Cardiac septum (tissue), 1 donor: ENCODE data around the gene LRRC4B. TPM values are rescaled to one million over a fixed set of nuclear protein-coding genes. Genes with fewer than 3 reads are reported as not detected.
A peak's percentile ranks its signal among the peaks of the same experiment; 100 is the strongest.
"Not testable (repeated sequence)": the region's sequence is repeated elsewhere in the genome, so short reads cannot be mapped to it uniquely, and the experiment has no call there.

Source experiments
- DNase-seq: peaks from one replicate; pipeline ENCODE4 v3.0.0-alpha.2; 2020; ENCODE audit warnings: low spot score
- intact Hi-C: fragments of 100-400 bp; cut with DNase I; formaldehyde crosslinking; loops from one replicate; pipeline ENCODE4 v1.14.0; 2022
- total RNA-seq: library from RNA; stranded (reverse); fragmentation: NEBNext Ultra II Directional; extraction: Animal tissue kit (Norgen Biotek cat#: 25700); gene quantifications from one replicate; pipeline ENCODE4 v1.2.1, GENCODE V29; 2021
- donor health status: DM: no; HTN: no; CAD: no.

The LRRC4B gene
- total RNA-seq, 1 donor from 2014 or later: 0.81 TPM

DNA sequence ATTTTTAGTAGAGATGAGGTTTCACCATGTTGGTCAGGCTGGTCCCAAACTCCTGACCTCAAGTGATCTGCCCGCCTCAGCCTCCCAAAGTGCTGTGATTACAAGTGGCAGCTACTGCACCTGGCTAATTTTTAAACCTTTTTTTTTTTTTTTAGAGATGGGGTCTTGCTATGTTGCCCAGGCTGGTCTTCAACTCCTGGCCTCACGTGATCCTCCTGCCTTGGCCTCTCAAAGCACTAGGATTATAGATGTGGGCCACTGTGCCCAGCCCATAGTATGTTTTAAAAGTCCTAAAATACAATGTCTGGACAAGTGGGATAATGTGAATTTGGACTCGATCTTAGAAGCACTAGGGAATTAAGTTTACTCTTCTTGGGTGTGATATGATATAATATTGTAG is 8.5 kb upstream of the LRRC4B start:
- intact Hi-C loops, DNase-seq: not testable (repeated sequence)

DNA sequence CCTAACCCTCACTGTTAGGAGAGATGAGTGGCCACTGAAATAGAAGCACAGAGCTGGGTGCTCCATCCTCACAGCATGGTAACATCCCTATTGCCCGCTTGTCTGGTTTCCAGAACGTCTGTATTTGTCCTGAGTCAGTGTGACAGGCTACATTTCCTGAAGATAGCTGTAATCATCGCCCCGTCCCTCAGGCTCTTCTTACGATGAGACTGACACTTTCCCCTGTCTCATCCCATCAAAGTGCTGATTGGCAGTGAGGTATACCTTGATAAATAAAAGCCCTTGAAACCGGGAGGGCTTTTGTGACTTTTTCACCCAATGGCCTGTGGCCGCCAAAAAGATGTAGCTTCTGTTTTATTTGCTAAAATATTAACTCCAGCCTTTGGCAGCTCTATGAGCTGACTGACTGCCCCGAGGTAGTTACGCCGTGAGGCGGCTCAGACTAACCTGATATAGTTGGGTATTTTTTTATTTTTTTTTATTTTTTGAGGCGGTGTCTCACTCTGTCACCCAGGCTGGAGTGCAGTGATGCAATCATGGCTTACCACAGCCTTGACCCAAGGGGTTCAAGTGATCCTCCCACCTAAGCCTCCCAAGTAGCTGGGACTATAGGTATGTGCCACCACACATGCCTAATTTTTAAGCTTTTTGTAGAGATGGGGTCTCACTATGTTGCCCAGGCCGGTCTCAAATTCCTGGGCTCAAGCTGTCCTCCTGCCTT is 5.7 kb upstream of the LRRC4B start:
- no peak for DNase-seq
- intact Hi-C loops: no loop called here

DNA sequence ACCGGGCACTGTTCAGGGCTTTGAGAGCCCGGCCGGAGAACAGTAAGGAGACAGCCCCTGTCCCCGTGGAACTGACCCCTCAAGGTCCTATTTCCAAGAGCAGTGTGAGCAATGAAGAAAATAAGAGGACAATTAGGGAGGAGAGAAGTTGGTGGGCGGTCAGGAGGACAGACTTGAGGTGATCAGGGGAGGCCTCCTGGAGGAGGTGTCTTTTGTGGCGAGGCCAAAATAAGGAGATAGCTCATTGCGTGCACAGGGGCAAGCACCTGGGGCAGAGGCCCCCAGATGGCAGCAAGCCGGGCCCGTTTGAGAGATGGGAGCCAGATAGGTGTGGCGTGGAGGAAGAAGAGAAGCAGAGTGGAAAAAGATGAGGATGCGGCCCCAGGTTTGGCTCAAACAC is 2.8 kb upstream of the LRRC4B start:
- intact Hi-C loops: no loop called here
- DNase-seq: no peak

DNA sequence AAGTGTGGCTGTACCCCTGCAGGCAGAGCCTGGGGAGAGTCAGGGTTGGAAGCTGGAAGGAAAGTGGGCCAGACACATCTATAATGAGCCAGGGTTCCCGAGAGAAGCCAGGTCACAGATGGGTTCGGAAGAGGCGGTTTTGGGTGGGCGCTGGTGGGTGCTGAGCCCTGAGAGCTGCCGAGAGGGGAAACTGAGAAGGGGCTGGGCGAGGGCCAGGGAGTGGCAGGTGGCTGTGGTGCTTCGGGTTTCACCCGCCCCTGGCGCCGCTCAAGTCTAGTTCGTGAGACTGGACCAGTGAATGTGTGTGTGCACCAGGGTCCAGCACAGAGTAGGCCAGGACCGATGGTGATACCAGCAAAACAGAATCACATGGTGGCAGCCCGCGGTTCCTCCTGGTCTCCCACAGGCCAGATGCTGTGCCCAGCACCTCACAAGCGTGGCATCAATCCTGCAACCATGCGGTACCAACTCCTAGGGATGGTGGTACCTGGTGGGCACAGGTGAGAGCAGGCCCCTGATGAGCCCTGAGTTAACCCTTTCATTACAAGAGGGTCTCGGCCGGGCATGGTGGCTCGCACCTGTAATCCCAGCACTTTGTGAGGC is 1.8 kb upstream of the LRRC4B start:
- DNase-seq: no peak
- intact Hi-C loops: no loop called here

DNA sequence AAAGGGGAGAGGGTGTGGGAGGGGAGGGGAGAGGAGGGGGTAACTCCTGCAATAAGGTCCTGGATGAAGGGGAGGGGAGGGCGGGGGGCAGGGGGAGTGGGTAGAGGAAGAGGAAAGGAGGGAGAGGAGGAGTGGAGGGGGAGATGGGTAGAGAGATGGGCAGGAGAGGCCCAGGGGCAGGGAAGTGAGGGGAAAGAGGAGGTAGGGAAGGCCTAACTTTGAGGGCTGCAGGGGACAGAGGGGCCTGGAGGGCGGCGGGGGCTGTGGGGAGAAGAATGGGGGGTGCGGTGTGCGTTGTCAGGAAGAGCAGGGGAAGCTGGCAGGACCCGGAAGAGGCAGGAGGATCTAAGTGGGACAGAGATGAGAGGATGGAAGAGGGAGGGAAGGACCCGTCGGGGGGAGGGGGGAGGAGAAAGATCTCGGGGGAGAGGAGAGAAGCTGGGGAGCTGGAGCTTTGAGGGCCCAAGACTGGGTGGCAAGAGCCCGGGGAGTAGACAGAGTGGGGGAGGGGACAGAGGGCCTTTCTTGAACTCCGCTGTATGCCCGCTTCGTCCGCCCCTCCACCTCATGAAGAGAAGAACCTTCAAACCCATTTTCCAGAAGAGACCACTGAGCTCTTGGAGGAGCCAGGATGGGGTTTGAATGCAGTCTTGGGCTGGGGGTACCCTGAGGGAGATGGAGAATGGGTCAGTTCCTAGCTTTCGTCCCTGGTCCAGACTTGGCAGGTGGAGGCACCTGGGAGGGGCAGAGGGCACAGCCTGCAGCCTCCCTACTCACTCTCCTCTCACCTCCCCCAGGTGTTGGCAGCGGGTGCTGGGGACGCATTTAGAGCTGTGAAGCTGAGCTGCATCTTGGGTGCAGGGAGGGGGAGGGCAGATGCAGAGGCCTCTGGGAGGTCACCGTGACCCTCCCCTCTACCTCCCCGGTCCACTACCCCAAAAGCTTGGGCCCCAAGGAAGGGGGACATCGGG is 778 bp upstream of the LRRC4B start:
- no peak for DNase-seq
- intact Hi-C loops: no loop called here

DNA sequence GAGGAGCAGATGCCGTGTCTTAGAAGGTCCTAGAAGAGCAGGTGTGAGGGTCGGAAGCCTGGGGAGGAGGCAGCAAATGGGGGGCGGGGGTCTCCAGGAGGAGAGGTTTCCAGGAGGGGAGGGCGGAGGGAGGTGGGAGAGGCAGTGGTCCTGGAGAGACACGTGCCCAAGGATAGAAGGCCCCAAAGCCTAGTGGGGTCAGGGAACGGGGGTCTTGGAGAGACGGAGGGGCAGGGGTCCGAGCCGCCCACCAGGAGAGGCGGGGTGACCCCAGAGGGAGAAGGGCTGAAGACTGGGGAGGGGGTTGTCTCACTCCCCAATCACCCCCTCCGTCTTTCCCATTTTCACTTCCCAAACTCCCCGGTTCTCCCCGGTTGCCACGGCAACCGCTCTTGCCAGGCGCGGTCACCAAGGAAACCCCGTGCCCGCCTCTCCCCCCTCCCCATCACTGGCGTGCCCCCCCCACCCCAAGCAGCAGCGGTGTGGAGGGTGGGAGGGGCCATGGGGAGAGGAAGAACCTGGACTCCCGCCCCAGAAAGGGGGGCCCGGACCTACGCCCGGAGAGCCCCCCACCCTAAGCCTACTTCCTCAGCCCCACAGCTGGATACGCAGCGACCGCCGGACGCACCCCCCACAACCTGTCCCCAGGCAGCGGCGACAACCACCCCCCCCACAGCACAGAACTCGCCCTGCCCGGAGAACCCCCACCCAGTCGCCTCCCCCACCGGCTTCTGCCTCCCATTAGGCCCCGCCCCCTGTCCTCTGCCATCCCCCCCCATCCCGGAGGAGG is 988 bp downstream of the LRRC4B start:
- no peak for DNase-seq
- intact Hi-C loops: no loop called here

DNA sequence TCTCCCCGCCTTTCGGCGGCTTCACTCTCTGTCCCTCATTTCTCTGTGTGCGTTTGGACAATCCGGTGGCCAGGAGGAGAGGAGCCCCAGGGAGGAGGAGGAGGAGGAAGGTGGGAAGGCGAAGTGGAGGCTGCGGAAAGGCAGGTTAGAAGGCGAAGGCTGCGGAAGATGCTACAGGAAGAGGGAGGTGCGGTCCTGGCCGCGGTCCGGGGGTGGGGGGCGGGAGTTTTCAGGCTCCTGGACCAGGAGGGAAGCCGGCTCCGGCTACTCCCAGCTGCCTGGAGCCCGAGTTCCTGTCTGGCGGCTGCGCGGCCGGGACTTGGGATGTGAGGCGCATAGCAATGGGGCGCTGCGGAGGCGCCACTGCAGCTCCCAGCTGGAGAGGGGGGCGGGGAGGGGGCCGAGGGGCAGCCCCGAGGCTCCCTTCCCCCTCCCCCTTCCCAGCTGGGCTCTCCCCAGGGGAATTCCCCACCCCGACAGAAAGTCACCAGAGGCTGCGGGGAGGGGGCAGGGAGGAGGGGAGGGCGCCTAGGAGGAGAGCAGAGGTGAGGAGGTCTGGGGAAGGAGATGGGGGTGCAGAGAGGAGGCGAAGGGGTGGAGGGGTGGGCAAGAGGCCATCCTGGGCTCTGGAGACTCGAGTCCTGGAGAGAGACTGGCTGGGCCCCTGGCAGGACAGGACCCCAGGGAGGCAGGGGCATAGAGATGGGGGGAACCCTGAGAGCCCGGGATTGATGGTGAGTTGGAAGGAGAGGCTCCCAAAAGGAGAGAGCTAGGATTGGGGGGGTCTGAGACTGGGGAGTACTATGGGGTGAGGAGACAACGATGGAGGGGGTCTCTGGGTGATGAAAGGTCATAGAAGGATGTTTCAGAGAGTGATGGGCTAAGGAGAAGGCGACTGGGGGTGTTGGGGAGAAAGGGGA is 2.0 kb downstream of the LRRC4B start:
- no peak for DNase-seq
- intact Hi-C loops: no loop called here

DNA sequence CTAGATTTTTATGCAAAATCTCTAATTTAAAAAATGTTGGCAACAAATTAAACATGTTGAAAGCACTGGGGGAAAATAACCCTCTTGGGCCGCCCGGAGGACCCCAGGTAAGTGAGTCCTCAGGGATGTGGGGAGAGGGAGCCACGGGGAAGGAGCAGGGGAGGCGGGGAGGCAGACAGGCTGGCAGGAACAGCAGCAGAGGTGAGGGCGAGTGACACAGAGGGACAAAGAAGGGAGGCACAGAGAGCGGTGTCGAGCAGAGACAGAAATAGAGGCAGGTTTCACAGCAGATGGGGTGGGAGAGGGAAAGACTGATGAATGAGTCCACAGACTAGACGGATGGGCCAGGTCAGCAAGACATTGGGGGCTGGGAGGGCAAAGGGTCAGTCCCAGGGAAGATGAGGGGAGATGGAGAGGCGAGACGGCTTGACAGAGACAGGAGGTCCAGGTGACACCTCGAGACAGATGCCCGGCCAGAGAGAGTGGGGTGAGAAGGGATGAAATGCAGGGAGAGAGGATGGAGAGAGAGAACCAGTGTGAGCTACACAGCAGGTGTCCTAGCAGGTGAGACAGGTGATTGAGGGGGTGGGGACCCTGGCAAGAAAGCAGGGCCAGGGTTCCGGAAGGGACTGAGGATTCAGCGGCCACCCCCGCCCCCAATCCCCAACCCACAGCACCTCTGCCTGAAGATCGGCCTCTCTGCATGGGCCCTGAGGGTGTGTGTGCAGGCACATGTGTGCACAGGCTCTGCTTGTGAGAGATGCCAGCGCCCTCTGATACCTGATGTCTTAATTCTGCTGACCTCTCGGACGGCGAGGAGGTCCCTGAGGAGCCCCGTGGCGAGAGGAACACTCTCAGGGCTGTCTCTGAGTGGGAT is 3.8 kb downstream of the LRRC4B start:
- intact Hi-C loops: no loop called here
- DNase-seq: no peak

DNA sequence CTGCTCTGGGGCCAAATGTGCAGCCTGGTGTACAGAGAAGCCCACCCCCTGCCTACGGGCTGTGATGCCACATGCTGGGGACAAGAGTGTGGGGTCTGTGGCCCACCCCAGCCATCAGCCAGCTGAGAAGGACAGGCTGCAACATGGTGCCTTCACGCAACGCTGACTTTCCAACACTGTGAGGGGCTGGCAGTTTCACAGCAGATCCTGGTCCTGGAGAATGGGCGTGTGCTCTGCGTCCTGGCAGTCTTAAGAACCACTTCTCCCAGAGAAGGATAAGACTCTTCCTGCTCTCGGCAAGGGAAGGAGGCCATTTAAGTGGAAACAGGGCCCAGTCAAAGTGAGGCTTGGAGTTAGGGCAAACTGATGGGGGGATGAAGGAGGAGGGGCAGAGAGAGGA is 4.6 kb downstream of the LRRC4B start:
- no peak for DNase-seq
- intact Hi-C loops: no loop called here

DNA sequence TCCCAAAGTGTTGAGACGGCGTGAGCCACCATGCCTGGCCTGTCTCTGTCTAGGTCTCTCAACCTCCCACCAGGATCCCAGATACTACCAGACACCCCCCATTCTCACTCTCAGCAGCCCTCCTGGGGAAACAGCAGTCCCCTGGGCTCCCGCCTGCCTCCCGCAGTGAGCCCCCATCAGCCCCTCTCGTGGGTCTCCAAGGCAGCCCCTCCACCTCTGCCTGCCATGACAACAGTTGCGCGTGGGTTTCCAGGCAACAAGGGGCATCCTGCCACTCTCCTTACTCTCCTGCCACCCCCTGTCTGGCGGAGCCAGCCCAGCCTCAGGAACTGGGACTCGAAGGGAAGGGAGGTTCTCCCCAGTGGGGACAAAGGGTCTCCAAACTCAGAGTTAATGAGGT is 5.2 kb downstream of the LRRC4B start:
- no peak for DNase-seq
- intact Hi-C loops: no loop called here

DNA sequence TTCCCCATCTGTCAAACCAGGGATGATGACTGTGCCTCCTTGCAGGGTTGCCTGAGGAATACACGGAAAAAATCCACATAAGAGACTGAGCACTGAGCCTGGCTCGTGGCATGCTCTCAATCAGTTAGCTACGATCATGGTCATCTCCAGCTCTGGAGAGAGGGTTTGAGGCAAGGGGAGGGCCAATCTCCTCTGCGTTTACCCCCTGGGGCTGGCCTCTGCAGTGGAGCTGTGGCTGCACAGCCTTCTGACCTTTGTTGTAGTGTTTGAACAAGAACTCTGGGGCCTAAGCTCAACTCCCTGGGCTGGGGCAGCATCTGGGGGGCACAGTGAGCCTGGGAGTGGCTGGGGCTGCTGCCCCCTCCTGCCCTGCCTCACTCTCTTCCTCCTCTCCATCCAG is 5.9 kb downstream of the LRRC4B start:
- intact Hi-C loops: no loop called here
- DNase-seq: no peak

DNA sequence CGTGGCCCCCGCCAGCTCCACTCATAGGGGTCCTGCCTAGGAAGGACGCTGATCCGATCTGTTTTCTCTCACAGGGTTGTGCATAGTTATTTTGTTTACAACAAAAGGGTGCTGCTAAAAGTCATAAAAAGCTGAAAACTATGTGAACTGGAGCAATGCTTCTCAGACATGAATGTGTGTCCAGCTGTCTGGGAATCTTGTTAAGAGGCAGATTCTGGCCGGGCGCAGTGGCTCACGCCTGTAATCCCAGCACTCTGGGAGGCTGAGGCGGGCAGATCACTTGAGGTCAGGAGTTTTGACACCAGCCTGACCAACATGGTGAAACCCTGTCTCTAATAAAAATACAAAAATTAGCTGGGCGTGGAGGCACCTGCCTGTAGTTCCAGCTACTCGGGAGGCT is 8.6 kb downstream of the LRRC4B start:
- DNase-seq: no peak
- intact Hi-C loops: loop anchor here (10.0 kb wide), 1 partner anchor 195 kb away; the partner anchor contains the start of gene NAPSA

DNA sequence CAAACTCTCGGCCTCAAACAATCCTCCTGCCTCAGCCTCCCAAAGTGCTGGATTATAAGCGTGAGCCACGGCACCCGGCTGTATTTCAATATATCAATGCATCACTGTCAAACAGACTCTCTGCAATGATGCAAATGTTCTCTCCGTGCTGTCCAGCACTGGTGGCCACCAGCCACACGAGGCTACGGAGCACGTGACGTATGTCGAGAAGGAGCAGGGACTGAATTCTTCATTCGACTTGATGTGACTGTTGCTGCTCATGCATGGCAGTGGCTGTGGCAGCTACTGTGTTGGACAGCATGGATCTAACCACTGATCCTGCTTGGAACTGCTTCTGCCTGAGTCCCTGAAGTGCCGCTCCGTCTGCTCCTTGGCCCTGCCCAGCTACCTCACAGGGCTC is 9.8 kb downstream of the LRRC4B start:
- intact Hi-C loops: loop anchor here (10.0 kb wide), 1 partner anchor 194 kb away; the partner anchor contains the start of gene NAPSA
- no peak for DNase-seq

DNA sequence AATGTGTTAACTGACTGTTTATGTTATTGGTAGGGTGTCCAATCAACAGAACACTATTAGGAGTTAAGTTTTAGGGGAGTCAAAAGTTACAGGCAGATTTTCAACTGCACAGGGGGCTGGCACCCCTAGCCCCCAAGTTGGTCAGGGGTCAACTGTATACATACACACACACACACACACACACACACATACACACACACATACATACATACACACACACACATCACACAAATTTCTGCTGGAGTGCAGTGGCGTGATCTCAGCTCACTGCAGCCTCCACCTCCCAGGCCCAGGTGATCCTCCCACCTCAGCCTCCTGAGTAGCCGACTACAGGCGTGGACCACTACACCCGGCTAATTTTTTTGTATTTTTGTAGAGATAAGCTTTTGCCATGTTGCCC is 10.2 kb downstream of the LRRC4B start:
- intact Hi-C loops: loop anchor here (10.0 kb wide), 1 partner anchor 193 kb away; the partner anchor contains the start of gene NAPSA

DNA sequence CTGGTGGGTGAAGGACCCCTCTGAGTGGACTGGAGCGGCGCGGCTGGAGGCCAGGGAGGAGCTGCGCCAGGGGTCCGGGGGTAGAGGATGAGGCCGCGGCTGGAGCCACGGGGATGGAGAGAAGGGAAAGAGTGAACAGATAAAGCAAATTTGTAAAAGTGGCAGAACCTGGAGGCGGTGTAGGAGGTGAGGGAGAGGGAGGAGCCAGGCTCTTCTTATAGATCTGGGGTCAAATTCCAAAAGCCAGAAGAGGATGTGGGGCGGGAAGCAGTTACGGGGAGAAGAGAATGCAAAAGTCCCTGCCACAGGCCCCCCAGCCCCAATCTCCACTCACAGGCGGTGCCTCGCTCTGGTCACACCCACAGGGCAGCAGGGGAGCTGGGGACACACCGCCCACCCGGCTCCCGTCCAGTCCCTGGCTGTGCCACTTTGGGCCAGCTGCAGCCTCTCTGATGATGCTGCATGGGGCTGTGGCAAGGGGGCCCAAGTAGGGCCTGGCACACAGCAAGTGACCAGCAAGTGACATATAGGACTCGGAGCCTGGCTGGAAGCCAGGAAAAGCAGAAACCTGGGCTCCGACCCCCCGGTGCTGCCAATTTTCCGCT is 11.1 kb downstream of the LRRC4B start:
- intact Hi-C loops: loop anchor here (10.0 kb wide), 1 partner anchor 192 kb away; the partner anchor contains the start of gene NAPSA
- DNase-seq: no peak

More for the DNA sequence above, 10.2 kb downstream of the LRRC4B start:
- DNase-seq: no peak

DNA sequence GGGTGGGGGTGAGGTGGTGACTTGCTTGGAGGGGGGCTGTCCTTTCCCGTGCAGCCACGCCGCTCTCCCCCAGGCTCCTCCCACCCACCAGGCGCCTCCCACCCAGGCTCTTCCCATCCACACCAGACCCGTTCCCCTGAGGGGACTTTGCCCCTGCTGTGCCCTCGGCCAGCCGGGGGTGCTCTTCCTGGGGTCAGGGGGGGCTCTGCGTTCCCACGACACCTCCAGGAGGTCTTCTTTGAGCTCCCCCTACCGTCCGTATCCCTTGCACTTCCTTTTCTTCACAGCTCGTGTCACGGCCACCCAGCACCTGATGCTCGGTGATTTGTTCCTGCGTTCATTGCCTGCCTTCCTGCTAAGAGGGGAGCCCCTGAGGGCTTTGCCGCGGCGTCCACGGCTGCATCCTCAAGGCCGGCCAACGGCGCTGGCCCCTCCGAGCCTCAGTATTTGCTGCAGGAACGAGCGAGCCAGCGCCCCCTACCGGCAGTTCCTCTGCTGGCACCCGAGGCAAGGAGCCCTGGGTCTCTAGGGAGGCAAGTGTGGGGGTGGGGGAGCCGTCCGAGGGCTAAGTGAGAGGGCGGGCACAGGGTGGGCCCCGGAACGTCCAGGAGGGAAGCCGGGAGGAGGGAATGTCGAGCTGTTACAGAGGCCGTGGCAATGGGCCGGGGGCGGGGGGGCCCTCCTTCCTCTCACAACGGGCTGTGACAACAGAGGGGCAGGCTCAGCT is 11.8 kb downstream of the LRRC4B start:
- DNase-seq: peak; percentile 87

More for the DNA sequence above, 11.8 kb downstream of the LRRC4B start:
- intact Hi-C loops: loop anchor here (10.0 kb wide), 1 partner anchor 192 kb away; the partner anchor contains the start of gene NAPSA
